Measurements from ENCODE around the gene MUC7.

Gene MUC7

GRCh38 chr4:70471897-70472296 lies at the start of gene MUC7:
Gene MUC7, plus strand, starts transcription at chr4:70472197. Its CDS starts 1,825 bp downstream, at chr4:70474022.
- H3K9ac ChIP-seq (ENCODE audit: low read length in 2 of 2): no peak within 1 kb of the TSS
- no peaks in the 10 kb centered on the region for H3K4me1 ChIP-seq (ENCODE audit: control insufficient read depth, insufficient read depth, low read length)
- H3K27ac ChIP-seq (ENCODE audit: low read length): no peak within 1 kb of the TSS
- no peaks in the 10 kb centered on the region for H3K36me3 ChIP-seq (ENCODE audit: control insufficient read depth in 2 of 2, insufficient read depth in 2 of 2, low read length in 2 of 2)
- no peak within 1 kb of the TSS for H3K4me3 ChIP-seq (ENCODE audit: low read length in 2 of 2)
- H3K27me3 ChIP-seq (ENCODE audit: control insufficient read depth in 1 of 2, insufficient read depth in 2 of 2, low read length in 2 of 2): no peaks in the 10 kb centered on the region
- H3K9me3 ChIP-seq (ENCODE audit: control insufficient read depth in 2 of 2, low read length in 2 of 2): no peaks in the 10 kb centered on the region

GRCh38 chr4:70425306-70425705 lies 46.7 kb upstream of the MUC7 start:
- no peak overlapping the region for H3K4me3 ChIP-seq (ENCODE audit: low read length in 2 of 2)
- no peak overlapping the region for H3K27ac ChIP-seq (ENCODE audit: low read length)

GRCh38 chr4:70426789-70427188 lies 45.2 kb upstream of the MUC7 start:
- Histone ChIP-seq H3K27me3 (ENCODE audit: control insufficient read depth in 1 of 2, insufficient read depth in 2 of 2, low read length in 2 of 2) (no peaks in the 10 kb centered on the region), H3K36me3 (ENCODE audit: control insufficient read depth in 2 of 2, insufficient read depth in 2 of 2, low read length in 2 of 2) (no peaks in the 10 kb centered on the region), H3K9me3 (ENCODE audit: control insufficient read depth in 2 of 2, low read length in 2 of 2) (no peaks in the 10 kb centered on the region), H3K9ac (ENCODE audit: low read length in 2 of 2) (no peak overlapping the region), H3K4me1 (ENCODE audit: control insufficient read depth, insufficient read depth, low read length) (no peaks in the 10 kb centered on the region), H3K27ac (ENCODE audit: low read length) (no peak overlapping the region), H3K4me3 (ENCODE audit: low read length in 2 of 2) (no peak overlapping the region)

More at GRCh38 chr4:70425306-70425705, 46.7 kb upstream of the MUC7 start:
- no peaks in the 10 kb centered on the region for H3K9me3 ChIP-seq (ENCODE audit: control insufficient read depth in 2 of 2, low read length in 2 of 2)
- H3K27me3 ChIP-seq (ENCODE audit: control insufficient read depth in 1 of 2, insufficient read depth in 2 of 2, low read length in 2 of 2): no peaks in the 10 kb centered on the region
- H3K9ac ChIP-seq (ENCODE audit: low read length in 2 of 2): no peak overlapping the region
- H3K4me1 ChIP-seq (ENCODE audit: control insufficient read depth, insufficient read depth, low read length): no peaks in the 10 kb centered on the region
- no peaks in the 10 kb centered on the region for H3K36me3 ChIP-seq (ENCODE audit: control insufficient read depth in 2 of 2, insufficient read depth in 2 of 2, low read length in 2 of 2)

GRCh38 chr4:70437197-70437596 lies 34.8 kb upstream of the MUC7 start:
- Histone ChIP-seq H3K36me3 (ENCODE audit: control insufficient read depth in 2 of 2, insufficient read depth in 2 of 2, low read length in 2 of 2) (no peaks in the 10 kb centered on the region), H3K27ac (ENCODE audit: low read length) (no peak overlapping the region), H3K9ac (ENCODE audit: low read length in 2 of 2) (no peak overlapping the region), H3K4me1 (ENCODE audit: control insufficient read depth, insufficient read depth, low read length) (no peaks in the 10 kb centered on the region), H3K9me3 (ENCODE audit: control insufficient read depth in 2 of 2, low read length in 2 of 2) (no peaks in the 10 kb centered on the region), H3K27me3 (ENCODE audit: control insufficient read depth in 1 of 2, insufficient read depth in 2 of 2, low read length in 2 of 2) (no peaks in the 10 kb centered on the region), H3K4me3 (ENCODE audit: low read length in 2 of 2) (no peak overlapping the region)

- no peaks in the 10 kb centered on the region for H3K36me3 ChIP-seq (ENCODE audit: control insufficient read depth in 2 of 2, insufficient read depth in 2 of 2, low read length in 2 of 2)
- H3K27ac ChIP-seq (ENCODE audit: low read length): no peak overlapping the region
- H3K9ac ChIP-seq (ENCODE audit: low read length in 2 of 2): no peak overlapping the region
- H3K4me1 ChIP-seq (ENCODE audit: control insufficient read depth, insufficient read depth, low read length): no peaks in the 10 kb centered on the region
- no peaks in the 10 kb centered on the region for H3K27me3 ChIP-seq (ENCODE audit: control insufficient read depth in 1 of 2, insufficient read depth in 2 of 2, low read length in 2 of 2)
- no peak overlapping the region for H3K4me3 ChIP-seq (ENCODE audit: low read length in 2 of 2)
- no peaks in the 10 kb centered on the region for H3K9me3 ChIP-seq (ENCODE audit: control insufficient read depth in 2 of 2, low read length in 2 of 2)
Observed at GRCh38 chr4:70442474-70442873, 29.5 kb upstream of the MUC7 start.

- Histone ChIP-seq H3K9ac (ENCODE audit: low read length in 2 of 2) (no peak overlapping the region), H3K27ac (ENCODE audit: low read length) (no peak overlapping the region), H3K9me3 (ENCODE audit: control insufficient read depth in 2 of 2, low read length in 2 of 2) (no peaks in the 10 kb centered on the region), H3K36me3 (ENCODE audit: control insufficient read depth in 2 of 2, insufficient read depth in 2 of 2, low read length in 2 of 2) (no peaks in the 10 kb centered on the region), H3K27me3 (ENCODE audit: control insufficient read depth in 1 of 2, insufficient read depth in 2 of 2, low read length in 2 of 2) (no peaks in the 10 kb centered on the region), H3K4me1 (ENCODE audit: control insufficient read depth, insufficient read depth, low read length) (no peaks in the 10 kb centered on the region), H3K4me3 (ENCODE audit: low read length in 2 of 2) (no peak overlapping the region)
Observed at GRCh38 chr4:70443329-70443728, 28.7 kb upstream of the MUC7 start.

GRCh38 chr4:70449220-70449619 lies 22.8 kb upstream of the MUC7 start:
- Histone ChIP-seq H3K4me3 (ENCODE audit: low read length in 2 of 2) (no peak overlapping the region), H3K27ac (ENCODE audit: low read length) (no peak overlapping the region), H3K36me3 (ENCODE audit: control insufficient read depth in 2 of 2, insufficient read depth in 2 of 2, low read length in 2 of 2) (no peaks in the 10 kb centered on the region), H3K27me3 (ENCODE audit: control insufficient read depth in 1 of 2, insufficient read depth in 2 of 2, low read length in 2 of 2) (no peaks in the 10 kb centered on the region), H3K9ac (ENCODE audit: low read length in 2 of 2) (no peak overlapping the region), H3K4me1 (ENCODE audit: control insufficient read depth, insufficient read depth, low read length) (no peaks in the 10 kb centered on the region), H3K9me3 (ENCODE audit: control insufficient read depth in 2 of 2, low read length in 2 of 2) (no peaks in the 10 kb centered on the region)

GRCh38 chr4:70452946-70453345 lies 19.1 kb upstream of the MUC7 start:
- H3K9me3 ChIP-seq (ENCODE audit: control insufficient read depth in 2 of 2, low read length in 2 of 2): no peaks in the 10 kb centered on the region
- H3K4me1 ChIP-seq (ENCODE audit: control insufficient read depth, insufficient read depth, low read length): no peaks in the 10 kb centered on the region
- no peak overlapping the region for H3K4me3 ChIP-seq (ENCODE audit: low read length in 2 of 2)
- no peak overlapping the region for H3K9ac ChIP-seq (ENCODE audit: low read length in 2 of 2)
- H3K27me3 ChIP-seq (ENCODE audit: control insufficient read depth in 1 of 2, insufficient read depth in 2 of 2, low read length in 2 of 2): no peaks in the 10 kb centered on the region
- no peak overlapping the region for H3K27ac ChIP-seq (ENCODE audit: low read length)
- no peaks in the 10 kb centered on the region for H3K36me3 ChIP-seq (ENCODE audit: control insufficient read depth in 2 of 2, insufficient read depth in 2 of 2, low read length in 2 of 2)

- H3K4me3 ChIP-seq (ENCODE audit: low read length in 2 of 2): no peak overlapping the region
- H3K27ac ChIP-seq (ENCODE audit: low read length): no peak overlapping the region
- H3K4me1 ChIP-seq (ENCODE audit: control insufficient read depth, insufficient read depth, low read length): no peaks in the 10 kb centered on the region
- H3K27me3 ChIP-seq (ENCODE audit: control insufficient read depth in 1 of 2, insufficient read depth in 2 of 2, low read length in 2 of 2): no peaks in the 10 kb centered on the region
- H3K9me3 ChIP-seq (ENCODE audit: control insufficient read depth in 2 of 2, low read length in 2 of 2): no peaks in the 10 kb centered on the region
- H3K36me3 ChIP-seq (ENCODE audit: control insufficient read depth in 2 of 2, insufficient read depth in 2 of 2, low read length in 2 of 2): no peaks in the 10 kb centered on the region
- H3K9ac ChIP-seq (ENCODE audit: low read length in 2 of 2): no peak overlapping the region
Observed at GRCh38 chr4:70463335-70463734, 8.7 kb upstream of the MUC7 start.

- H3K27ac ChIP-seq (ENCODE audit: low read length): no peak overlapping the region
- H3K9ac ChIP-seq (ENCODE audit: low read length in 2 of 2): no peak overlapping the region
- no peaks in the 10 kb centered on the region for H3K36me3 ChIP-seq (ENCODE audit: control insufficient read depth in 2 of 2, insufficient read depth in 2 of 2, low read length in 2 of 2)
- no peaks in the 10 kb centered on the region for H3K4me1 ChIP-seq (ENCODE audit: control insufficient read depth, insufficient read depth, low read length)
- H3K4me3 ChIP-seq (ENCODE audit: low read length in 2 of 2): no peak overlapping the region
- no peaks in the 10 kb centered on the region for H3K27me3 ChIP-seq (ENCODE audit: control insufficient read depth in 1 of 2, insufficient read depth in 2 of 2, low read length in 2 of 2)
- H3K9me3 ChIP-seq (ENCODE audit: control insufficient read depth in 2 of 2, low read length in 2 of 2): no peaks in the 10 kb centered on the region
Observed at GRCh38 chr4:70473679-70474078, 1.7 kb downstream of the MUC7 start.

GRCh38 chr4:70488748-70489147 lies 16.8 kb downstream of the MUC7 start:
- H3K9ac ChIP-seq (ENCODE audit: low read length in 2 of 2): no peak overlapping the region
- H3K36me3 ChIP-seq (ENCODE audit: control insufficient read depth in 2 of 2, insufficient read depth in 2 of 2, low read length in 2 of 2): no peaks in the 10 kb centered on the region
- no peak overlapping the region for H3K27ac ChIP-seq (ENCODE audit: low read length)
- H3K27me3 ChIP-seq (ENCODE audit: control insufficient read depth in 1 of 2, insufficient read depth in 2 of 2, low read length in 2 of 2): no peaks in the 10 kb centered on the region
- no peaks in the 10 kb centered on the region for H3K4me1 ChIP-seq (ENCODE audit: control insufficient read depth, insufficient read depth, low read length)
- H3K4me3 ChIP-seq (ENCODE audit: low read length in 2 of 2): no peak overlapping the region
- no peaks in the 10 kb centered on the region for H3K9me3 ChIP-seq (ENCODE audit: control insufficient read depth in 2 of 2, low read length in 2 of 2)
